DMS 273 (cell line): ENCODE data around the gene C5orf52.
"Not testable (repeated sequence)": the region's sequence is repeated elsewhere in the genome, so short reads cannot be mapped to it uniquely, and the experiment has no call there.

Experiments
- DNase-seq: peaks from one replicate; lab custom pipeline; 2025; ENCODE audit not compliant: unreplicated experiment; lab: John Stamatoyannopoulos, UW

The C5orf52 gene

DNA sequence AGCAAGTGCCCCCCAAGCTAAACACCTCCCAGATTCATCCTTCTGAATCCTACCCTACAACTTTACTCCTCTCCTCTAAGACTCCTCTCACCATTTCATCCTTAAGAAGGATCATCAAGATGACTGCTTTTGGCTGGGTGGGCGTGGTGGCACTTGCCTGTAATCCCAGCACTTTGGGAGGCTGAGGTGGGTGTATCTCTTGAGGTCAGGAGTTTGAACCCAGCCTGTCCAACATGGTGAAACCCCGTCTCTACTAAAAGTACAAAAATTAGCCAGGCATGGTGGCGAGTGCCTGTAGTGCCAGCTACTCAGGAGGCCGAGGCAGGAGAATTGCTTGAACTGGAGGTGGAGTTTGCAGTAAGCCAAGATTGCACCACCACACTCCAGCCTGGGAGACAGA, 3.0 kb downstream of the C5orf52 start:
- not testable (repeated sequence) for DNase-seq

DNA sequence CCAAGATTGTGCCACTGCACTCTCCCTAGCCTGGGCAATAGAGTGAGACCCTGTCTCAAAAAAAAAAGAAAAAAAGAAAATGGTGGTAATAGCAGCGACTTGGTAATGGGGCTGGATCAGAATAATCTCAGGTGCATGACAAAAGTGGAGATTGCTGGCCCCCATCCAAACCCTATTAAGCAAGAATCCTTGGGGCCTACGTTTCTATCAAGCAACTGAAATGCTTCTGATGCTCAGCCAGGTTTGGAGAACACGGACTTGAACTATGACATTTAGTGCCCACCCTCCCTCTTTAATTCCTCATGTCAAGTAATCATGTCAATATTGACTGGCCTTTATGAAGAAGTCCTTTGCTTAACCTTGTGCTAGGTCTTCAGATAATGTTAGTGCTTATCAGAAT, 6.6 kb downstream of the C5orf52 start:
- no peak for DNase-seq

DNA sequence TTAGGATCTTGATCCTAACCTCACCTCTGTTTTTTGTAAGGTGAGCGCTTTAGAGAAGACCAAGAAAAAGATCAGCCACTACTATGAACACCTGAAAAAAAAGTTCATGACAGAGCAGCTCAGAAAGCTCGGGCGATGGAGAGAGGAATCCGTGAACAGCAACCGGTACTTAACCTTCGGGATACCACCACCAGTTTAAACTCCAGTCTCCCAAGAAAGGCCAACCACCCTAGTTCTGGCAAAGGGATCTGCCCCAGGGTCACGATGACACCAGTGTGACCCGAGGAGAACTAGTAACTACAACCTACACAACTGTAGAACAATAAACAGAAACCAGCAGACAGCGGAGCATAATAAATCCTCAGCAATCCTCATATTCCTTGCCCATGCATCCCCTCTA, 8.5 kb downstream of the C5orf52 start:
- DNase-seq = no peak

DNA sequence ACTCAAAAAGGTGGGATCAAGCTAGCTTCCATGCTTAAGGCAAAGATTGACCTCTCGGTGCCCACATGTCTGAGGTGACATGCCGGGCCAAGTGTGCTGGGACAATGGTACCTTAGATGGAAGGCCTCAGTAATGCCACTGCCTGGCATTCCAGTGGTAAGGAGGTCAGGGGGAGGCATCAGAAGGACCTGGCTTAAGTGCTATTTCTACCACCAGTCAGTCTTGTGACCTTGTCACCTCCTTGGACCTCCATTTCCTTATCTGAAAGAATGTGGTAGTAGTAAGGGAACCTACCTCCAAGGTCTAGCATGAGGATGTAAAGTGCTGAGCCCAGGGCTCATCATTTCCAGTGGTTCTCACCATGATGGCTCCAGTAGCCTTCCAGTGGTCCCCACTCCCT, 8.9 kb downstream of the C5orf52 start:
- no peak for DNase-seq

DNA sequence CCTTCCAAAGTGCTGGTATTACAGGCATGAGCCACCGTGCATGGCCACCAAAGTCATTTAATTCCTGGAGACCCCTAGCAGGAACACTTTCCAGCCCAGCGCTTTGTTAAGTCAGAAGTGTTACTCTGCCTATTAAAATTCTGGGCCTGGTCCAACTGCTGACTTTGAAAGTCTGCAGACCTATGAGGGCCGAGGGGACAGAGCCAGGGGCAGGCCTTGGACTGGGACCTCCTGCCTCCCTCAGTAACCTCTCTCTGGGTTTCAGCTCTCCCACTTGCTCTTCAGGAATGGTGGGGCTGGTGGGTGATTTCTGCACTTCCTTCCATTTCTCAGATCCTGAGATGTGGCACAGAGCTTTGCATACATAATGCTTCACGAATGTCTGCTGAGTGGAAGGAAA, 9.7 kb downstream of the C5orf52 start:
- no peak for DNase-seq

DNA sequence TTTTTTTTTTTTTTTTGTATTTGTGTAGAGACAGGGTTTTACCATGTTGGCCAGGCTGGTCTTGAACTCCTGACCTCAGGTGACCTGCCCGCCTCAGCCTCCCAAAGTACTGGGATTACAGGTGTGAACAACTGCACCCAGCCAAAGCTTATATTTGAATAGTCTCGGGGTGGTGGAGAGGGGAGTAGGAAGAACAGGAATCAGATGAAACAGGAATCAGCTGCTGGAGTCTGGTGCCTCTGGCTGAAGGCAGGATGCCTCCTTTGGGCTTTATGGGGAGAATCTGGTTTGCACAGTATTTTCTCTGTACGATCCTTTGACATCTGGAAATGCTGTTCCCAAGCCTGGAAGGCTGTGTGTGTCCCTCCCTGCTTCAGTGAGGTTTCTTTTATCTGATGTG, 10.9 kb downstream of the C5orf52 start:
- no peak for DNase-seq

DNA sequence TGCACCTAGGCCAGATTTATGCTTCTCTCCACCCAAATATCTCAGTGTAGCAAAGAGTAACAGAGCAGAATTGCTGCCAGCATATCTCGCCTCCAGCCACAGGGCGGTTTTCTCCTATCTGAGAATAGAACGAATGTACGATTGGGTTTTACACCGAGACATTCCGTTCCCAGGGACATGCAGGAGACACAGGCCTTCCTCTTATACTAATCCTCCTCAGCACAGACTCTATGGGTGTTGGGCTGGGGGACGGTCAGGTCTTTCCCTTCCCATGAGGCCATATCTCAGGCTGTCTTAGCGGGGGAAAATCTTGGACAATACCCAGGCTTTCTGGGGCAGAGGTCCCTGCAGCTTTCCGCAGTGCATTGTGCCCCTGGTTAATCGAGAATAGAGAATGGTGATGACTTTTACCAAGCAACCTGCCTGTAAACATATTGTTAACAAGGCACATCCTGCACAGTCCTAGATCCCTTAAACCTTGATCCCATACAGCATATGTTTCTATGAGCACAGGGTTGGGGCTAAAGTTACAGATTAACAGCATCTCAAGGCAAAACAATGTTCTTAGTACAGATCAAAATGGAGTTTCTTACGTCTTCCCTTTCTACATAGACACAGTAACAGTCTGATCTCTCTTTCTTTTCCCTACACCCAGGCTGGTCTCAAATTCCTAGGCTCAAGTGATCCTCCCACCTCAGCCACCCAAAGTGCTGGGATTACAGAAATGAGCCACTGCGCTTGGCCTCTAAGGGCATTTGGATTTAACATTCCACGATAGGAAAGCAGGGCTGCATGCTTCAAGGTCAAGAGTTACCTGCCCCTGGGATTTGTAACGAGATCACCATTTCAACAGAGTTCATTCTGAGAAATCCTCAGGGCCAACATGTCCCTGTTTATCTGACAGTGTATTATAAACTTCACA, 15.2 kb downstream of the C5orf52 start:
- DNase-seq = not testable (repeated sequence)

DNA sequence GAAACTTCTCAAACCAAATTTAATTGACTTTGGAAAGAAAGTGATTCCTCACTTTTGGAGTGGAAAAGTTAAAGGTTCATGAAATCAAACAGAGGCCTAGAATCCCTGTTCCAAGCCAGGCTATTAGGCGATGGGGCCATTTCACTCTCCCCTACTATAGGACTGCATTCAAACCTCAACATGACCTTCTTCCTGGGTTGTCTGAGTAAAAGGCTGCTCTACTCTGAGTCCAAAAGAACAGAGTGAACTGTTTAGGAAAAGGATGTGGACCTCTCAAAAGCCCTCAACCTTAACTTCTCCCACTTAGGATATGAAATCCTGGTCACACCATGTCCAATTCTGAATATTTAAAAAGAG, 15.8 kb downstream of the C5orf52 start:
- no peak for DNase-seq

DNA sequence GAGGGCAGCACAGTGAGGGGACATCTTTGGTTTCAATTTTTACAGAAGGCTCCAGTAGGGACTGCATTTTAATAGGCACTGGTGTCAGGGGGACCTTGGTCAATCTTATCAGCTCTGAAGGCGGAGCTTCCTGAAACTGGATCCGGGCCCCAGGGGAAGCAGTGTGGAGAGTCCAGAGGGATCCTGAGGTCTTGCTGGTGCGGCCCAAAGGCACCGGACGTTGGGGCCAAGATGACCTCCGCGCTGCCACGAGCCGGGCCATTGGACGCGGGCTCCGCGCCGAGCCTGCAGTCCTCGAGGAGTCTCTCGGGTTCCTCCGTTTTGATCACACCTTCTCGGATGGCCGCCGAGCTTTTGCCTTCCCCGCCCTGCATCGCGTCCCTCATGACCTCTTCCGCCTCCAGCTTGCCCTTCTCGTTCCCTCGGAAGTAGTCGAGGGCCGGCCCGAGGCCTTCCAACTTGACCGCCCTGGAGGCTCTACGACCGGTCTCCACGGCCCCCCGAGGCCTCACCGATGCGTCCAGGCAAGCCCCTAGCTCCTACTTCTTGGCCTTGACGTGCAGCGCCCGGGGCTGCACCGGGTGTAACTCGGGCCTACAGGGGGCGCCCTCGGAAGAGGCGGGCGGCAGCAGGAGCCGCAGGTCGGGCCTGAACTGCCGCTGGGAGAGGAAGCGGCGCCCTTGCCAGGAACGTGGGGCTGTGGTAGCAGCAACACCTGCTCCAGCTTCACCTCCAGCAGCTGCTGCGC, 18.8 kb downstream of the C5orf52 start:
- DNase-seq = no peak

DNA sequence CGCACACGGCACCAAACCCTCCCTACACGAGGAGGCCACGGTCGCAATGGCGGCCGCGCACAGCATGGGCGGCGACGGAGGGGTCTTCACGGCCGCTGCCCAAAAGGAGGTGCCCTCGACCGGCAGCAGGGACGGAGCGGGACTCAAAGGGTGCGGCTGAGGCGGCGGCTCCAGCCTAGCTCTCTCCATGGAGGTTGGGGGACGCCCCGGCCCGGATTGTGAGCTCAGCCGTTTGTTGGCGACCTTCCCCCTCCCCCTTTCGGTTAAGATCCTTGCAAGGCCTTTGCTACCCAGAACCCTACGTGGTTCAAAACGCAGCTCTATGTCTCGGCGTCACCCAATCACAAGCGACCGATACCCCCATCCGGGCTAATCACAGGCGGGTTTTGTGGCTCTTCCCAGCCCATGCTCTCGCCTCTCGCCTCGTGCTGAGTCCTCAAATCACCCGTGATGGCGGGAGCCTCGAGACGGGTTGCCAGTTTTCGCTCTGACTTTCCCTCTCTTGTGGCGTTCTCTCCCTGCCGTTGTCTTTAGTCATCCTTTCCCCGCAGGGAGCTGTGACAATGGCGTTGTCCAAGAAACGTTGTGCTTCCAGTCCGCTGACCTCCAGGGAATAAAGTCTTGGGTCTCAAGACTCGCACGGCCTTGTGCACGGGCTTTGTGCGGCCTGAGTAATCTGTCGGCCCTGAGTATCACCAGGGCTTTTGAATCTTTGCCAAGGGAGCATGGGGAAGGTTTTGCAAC, 19.5 kb downstream of the C5orf52 start:
- DNase-seq = no peak

DNA sequence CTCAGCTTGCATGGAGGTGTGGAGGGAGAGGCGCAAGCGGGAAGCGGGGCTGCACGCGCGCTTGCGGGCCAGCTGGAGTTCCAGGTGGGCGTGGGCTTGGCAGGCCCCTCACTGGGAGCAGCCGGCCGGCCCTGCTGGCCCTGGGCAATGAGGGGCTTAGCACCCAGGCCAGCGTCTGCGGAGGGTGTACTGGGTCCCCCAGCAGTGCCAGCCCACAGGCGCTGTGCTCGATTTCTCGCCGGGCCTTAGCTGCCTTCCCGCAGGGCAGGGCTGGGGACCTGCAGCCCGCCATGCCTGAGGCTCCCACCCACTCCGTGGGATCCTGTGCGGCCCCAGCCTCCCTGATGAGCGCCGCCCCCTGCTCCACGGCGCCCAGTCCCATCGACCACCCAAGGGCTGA, 22.5 kb downstream of the C5orf52 start:
- DNase-seq = not testable (repeated sequence)

DNA sequence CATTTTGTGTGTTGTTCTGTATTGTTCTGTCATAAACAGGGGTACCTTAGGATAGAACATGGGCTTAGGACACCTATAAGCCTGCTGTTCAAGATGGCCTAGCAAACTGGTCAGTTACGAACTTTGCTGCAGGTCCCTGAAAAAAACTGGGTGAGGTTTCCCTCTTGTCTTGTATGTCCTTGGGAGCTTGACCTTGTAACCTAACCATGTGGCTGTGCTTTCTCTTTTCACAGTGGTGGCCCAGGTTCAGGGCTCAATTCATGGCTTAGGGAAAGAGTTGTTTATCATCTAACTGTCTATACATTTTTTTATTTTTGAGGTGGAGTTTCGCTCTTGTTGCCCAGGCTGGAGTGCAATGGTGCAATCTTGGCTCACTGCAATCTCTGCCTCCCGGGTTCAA, 24.8 kb downstream of the C5orf52 start:
- DNase-seq = not testable (repeated sequence)

DNA sequence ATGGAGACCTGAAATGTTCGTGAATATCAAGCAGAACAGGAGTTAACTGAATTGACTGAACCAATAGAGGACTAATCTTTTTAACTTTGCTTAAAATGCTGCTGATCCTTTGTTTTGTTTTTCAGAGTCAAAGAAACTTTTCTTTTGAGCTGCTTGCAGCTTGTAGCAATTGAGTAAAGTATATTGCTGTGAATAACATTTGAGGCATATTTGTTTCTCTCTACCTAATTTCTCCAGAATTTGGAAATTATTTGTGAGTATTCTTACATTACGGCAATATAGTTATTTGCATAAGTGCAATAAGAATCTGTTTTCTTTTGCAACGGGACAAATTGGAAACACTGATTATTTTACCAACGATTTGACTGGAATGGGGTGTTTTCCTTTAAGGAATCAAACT, 27.3 kb downstream of the C5orf52 start:
- DNase-seq = not testable (repeated sequence)

DNA sequence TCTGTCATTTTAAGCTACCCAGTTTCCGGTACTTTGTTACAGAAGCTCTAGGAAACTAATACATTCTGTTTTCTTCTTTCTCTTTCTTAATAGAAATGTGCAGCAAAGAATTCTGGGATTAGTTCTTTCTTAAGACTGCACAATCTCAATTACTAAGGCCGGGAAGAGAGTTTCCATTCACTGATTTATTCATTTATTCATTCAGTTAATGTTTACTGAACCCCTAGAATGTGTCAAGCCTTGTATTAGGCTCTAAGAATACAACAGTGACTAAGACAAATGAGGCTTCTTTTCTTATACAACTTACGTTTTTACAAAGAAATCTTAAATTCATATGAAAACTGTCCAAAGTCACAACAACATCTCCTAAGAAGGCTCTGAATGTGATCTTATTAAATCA, 32.4 kb downstream of the C5orf52 start:
- no peak for DNase-seq

DNA sequence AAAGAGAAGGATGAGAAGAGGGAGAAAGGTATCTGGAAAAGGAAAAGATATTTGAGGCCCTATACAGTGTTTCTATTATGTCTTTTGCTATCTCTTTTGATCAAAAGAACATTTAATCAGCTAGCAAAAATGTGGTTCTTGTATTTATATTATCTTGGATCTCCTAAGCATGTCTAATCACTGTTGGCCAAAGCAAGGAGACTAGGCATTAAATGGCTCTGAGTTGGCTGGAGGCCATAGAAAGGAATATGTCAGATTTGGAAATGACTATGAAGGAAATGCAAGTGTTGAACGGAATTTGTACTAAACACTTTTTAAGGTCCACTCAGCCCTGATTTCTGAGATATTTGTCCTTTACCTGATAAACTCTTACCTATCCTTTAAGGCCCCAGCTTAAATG, 37.5 kb downstream of the C5orf52 start:
- peak; percentile 7 for DNase-seq

DNA sequence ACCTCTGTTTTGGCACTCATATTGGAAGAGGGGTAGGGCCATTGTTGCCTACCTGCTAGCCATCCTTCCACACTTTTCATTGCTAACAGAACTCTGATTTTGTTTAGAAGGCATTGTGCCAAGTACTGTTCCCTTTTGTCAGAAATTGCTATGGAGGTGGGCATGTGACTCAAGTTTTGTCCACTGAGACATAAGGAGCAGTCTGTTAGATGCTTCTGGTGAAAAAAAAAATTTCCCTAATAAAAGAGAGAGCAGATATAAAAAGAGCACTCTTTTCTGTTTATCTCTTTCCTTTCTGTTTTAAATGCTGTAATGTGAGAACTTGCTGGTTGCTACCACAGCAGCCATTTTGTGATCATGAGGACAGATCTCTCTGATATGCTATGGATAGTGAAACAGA, 38.0 kb downstream of the C5orf52 start:
- no peak for DNase-seq

DNA sequence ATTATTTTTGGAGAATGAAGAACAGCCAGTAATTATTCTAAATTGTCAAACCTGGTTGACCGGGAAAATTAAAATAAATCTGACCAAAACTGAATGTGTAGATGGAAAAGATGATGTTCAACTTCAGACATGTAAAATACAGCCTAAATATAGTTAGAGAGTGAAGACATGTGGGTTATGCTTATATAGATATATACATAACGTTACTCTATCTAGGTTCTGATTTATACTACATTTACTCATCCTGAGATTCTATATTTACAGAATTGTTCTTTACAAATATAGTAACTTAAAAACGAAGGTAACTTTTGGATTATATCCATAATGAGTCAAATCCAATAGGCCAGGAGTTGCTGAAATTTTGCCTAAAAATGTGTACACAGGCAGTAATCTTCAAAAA, 39.1 kb downstream of the C5orf52 start:
- DNase-seq = no peak

DNA sequence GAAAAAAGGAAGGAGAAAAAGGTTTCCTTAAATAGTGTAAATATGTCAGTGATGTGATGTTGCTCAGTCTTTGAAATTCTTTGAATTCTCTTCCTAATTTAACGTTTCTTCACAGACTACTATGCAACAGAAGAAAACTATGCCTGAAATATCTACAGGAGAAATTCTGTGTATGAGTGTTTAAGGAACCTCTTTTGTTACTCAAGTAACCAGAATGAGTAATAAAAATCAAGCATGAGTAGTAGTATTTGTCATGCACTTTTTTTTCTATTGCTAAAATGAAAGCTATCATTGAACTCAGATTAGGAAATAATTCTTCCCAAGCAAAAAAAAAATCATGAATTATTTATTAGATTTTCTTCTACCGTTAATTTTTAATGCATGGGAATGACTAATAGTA, 39.5 kb downstream of the C5orf52 start:
- DNase-seq = no peak

DNA sequence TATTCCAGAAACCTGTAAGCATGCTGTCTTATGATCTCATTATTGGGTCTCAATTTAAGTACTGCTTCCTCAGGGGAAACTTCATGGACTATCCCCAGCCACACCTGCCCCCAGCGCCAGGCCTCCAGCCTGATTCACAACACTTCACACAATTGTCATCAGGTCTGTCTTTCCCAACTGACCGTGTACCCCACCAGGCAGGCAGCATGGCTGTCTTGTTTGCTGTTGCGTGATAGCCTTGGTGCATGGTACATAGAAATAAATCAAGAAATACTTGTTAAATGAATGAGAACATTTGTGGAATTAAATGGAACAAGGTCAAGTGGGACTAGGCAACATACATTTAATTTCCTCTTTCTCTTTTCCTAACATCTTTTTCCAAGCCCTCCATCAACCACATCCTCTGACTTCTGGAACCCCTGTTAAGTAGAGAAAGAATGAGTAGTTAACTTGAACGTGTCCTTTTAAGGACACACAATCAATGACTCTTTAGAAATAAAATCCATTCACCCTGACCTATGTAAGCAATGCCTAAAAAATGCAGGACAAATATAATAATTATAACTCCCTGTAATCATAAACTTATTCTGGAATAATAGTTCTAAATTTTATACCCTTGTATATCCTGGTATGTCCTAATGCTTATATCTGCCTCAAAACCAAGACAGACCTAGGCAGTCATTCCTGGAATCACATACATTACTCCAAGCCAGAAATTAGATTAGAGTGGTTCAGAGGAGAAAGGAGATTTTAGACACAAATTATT, 42.7 kb downstream of the C5orf52 start:
- DNase-seq = no peak

DNA sequence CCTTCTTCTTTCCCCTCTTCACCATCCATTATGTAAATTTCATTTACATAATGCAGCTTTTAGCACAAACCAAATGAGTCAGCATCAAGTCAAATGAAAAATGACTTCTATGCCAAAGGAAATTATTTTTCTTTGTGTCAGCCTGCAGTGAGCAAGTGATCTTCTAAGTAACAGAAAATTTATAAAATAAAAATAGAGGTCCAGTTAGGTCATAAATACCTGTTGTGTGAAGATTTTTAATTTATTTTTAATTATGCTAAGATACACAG, 43.2 kb downstream of the C5orf52 start:
- no peak for DNase-seq

DNA sequence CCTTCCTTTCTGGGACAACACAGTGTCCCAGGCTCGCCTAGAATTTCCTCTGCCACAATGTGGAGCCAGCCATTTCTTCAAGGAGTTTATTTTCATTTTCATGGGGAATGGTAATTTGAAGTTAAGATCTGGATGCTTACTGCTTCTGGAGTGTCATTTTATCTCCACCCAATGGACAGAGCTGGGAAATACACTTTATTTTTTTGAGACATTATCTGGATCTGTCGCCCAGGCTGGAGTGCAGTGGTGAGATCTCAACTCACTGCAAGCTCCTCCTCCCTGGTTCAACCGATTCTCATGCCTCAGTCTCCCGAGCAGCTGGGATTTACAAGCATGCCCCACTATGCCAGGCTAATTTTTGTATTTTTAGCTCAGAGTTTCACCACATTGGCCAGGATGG, 47.2 kb downstream of the C5orf52 start:
- peak; percentile 60 for DNase-seq
